Regular cardiac myocyte (primary cell): ENCODE measurements around the gene MANSC4. TPM values are rescaled to one million over a fixed set of nuclear protein-coding genes. Genes with fewer than 3 reads are reported as not detected.

Experiments used
- total RNA-seq: library from RNA; depleted of rRNA; stranded (reverse); fragments of >200 nt; gene quantifications from 2 replicates; pipeline ENCODE4 v1.2.3, GENCODE V29; 2014

MANSC4 gene
- total RNA-seq, result not detected in 2 replicates

DNA sequence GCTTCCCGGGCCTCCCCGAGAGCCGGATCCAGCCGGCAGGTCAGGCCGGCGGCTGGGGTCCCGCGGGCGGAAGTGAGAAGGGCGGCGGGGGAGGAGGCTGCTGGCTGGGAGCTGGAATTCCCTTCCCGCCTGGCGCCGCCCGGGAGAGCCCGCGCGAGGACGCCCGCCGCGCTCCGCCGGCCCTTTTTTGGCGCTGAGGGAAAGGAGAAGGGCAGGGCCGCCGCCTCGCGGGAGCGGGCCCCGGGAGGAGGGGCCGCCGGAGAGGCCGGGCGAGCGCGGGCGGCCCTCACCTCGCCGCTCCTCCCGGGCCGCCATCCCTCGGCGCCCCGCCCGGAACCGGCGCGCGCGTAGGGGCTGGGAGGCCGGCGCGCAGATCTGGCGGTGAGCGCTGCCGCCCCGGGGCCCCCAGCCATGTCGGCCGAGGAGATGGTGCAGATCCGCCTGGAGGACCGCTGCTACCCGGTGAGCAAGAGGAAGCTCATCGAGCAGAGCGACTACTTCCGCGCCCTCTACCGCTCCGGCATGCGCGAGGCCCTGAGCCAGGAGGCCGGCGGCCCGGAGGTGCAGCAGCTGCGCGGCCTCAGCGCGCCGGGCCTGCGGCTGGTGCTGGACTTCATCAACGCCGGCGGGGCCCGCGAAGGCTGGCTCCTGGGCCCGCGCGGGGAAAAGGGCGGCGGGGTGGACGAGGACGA, at the start of gene MANSC4, which contains the start of gene KLHL42:
TSS of gene MANSC4 (minus strand) at position 317 of the 692 bp plus-strand sequence. CDS start 8,960 bp downstream, outside the sequence.
TSS of gene KLHL42 (plus strand) at position 314 of the 692 bp plus-strand sequence. CDS start at position 412, 98 bp downstream.

Other genes with a start within 250 kb of the MANSC4 start
- gene REP15, start 83.8 kb downstream of the MANSC4 start, total RNA-seq, result 2.9 and 3.1 TPM in 2 replicates
- gene MRPS35, start 69.4 kb downstream of the MANSC4 start, total RNA-seq, result 48.8 and 55.6 TPM in 2 replicates
- 25.9 and 26.6 TPM in 2 replicates for gene KLHL42, start within 50 bp of the MANSC4 start, total RNA-seq
- gene PTHLH, start 192.5 kb upstream of the MANSC4 start, total RNA-seq, result 4.2 and 10.2 TPM in 2 replicates